Liver (tissue), 3 donors: ENCODE measurements around the gene EFCC1.

Experiments
- EGR1 ChIP-seq, 2 donors: IDR thresholded peaks; 2 replicates each; pipeline ENCODE4 v1.6.1; 2016 to 2018; ENCODE audit warnings: antibody characterized with exemption in 2 of 2, low read depth in 2 of 2
- JUND ChIP-seq, 2 donors: IDR thresholded peaks; 2 replicates each; pipeline ENCODE4 v1.6.1; 2016; ENCODE audit warnings: antibody characterized with exemption in 2 of 2
- YY1 ChIP-seq: IDR thresholded peaks from 2 replicates; pipeline ENCODE4 v1.6.1; 2016; ENCODE audit warnings: antibody characterized with exemption, mild to moderate bottlenecking
- TF ChIP-seq, protein P1 (sequence below): IDR thresholded peaks from 2 replicates; pipeline ENCODE4 v1.6.1; 2016; ENCODE audit warnings: antibody characterized with exemption
- TF ChIP-seq, protein P2 (sequence below): fragments of 150-350 bp; IDR thresholded peaks from 2 replicates; pipeline ENCODE4 v1.5.1; 2017; ENCODE audit warnings: improper control_type of control experiment, low read depth, low read length; ENCODE audit not compliant: missing input control
- donor health status: healthy.
- donor health status: healthy.

DNA sequence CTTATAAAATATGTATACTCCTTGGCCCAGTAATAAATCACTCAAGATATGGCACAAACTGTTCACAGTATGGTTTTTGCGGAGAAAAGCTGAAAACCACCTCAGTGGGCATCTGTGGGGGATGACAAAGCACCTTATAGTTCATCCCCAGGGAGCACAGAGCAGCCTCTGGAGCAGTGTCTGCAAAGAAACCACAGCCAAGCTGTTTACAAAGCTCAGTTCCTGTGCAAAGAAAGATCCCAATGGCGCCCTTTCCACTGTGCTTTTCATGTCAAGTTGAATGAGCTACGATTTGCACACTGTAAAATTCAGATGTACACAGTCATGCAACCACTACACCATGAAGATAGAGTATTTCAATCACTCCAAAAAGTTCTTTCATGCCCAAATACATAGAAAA lies 2.5 kb upstream of the EFCC1 start:
- no peak for TF ChIP-seq JUND (IDR thresholded peaks at IDR 0.05)
- TF ChIP-seq, protein P1, sequence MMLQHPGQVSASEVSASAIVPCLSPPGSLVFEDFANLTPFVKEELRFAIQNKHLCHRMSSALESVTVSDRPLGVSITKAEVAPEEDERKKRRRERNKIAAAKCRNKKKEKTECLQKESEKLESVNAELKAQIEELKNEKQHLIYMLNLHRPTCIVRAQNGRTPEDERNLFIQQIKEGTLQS = no peak
- TF ChIP-seq, protein P2, sequence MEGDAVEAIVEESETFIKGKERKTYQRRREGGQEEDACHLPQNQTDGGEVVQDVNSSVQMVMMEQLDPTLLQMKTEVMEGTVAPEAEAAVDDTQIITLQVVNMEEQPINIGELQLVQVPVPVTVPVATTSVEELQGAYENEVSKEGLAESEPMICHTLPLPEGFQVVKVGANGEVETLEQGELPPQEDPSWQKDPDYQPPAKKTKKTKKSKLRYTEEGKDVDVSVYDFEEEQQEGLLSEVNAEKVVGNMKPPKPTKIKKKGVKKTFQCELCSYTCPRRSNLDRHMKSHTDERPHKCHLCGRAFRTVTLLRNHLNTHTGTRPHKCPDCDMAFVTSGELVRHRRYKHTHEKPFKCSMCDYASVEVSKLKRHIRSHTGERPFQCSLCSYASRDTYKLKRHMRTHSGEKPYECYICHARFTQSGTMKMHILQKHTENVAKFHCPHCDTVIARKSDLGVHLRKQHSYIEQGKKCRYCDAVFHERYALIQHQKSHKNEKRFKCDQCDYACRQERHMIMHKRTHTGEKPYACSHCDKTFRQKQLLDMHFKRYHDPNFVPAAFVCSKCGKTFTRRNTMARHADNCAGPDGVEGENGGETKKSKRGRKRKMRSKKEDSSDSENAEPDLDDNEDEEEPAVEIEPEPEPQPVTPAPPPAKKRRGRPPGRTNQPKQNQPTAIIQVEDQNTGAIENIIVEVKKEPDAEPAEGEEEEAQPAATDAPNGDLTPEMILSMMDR = no peak
- TF ChIP-seq YY1 = no peak
- TF ChIP-seq EGR1 (IDR thresholded peaks at IDR 0.05; ENCODE audit: low read depth in 2 of 2) = no peak
